Activated CD4-positive, alpha-beta memory T cell treated with anti-CD3 and anti-CD28 coated beads, Interleukin-2, amount 10 ng/mL, durations not matched to agents 7 days and 5 days (primary cell): Measurements from ENCODE around the gene PON2. TPM values are rescaled to one million over a fixed set of nuclear protein-coding genes. Genes with fewer than 3 reads are reported as not detected.

ENCODE experiments used
- CTCF ChIA-PET: fragments of 350-600 bp; sonication (Branson Sonifier 250); formaldehyde crosslinking; loops from one replicate; lab custom pipeline; 2021; ENCODE audit warnings: antibody characterized with exemption, inconsistent platforms; lab: Charles Lee
- POLR2A ChIA-PET: fragments of 350-600 bp; sonication (Branson Sonifier 250); formaldehyde crosslinking; loops from one replicate; lab custom pipeline; 2021; ENCODE audit warnings: antibody characterized with exemption; lab: Charles Lee
- DNase-seq: peaks from one replicate; pipeline ENCODE4 v3.0.0-alpha.2; 2020
- H3K27ac Mint-ChIP-seq: one replicate; pipeline ENCODE4 v1.8.0; 2021; ENCODE audit warnings: mild to moderate bottlenecking, mixed read lengths
- H3K27me3 Mint-ChIP-seq: one replicate; pipeline ENCODE4 v1.8.0; 2021; ENCODE audit warnings: mixed read lengths
- H3K36me3 Mint-ChIP-seq: one replicate; pipeline ENCODE4 v1.8.0; 2021; ENCODE audit warnings: low read depth, mixed read lengths
- H3K4me1 Mint-ChIP-seq: one replicate; pipeline ENCODE4 v1.8.0; 2021; ENCODE audit warnings: mixed read lengths
- H3K4me3 Mint-ChIP-seq: one replicate; pipeline ENCODE4 v1.8.0; 2021; ENCODE audit warnings: mild to moderate bottlenecking, mixed read lengths
- H3K9me3 Mint-ChIP-seq: one replicate; pipeline ENCODE4 v1.8.0; 2021; ENCODE audit warnings: mixed read lengths
- total RNA-seq, 2 experiments: library from RNA; stranded (reverse); gene quantifications; one replicate each; pipeline ENCODE4 v1.2.3, GENCODE V29; 2021

PON2 gene
- total RNA-seq, 2 experiments from 2014 or later, result 3.5 to 4.3 TPM

- ChIA-PET CTCF (interaction anchor here (1.3 kb wide), 1 partner anchor 43 kb away, joined by 4 read pairs; no protein-coding TSS in a partner anchor), POLR2A (no interaction called here)
- Mint-ChIP-seq H3K27me3 (peaks cover 9% of the 10 kb centered on the region), H3K27ac (no peak overlapping the region), H3K4me3 (peak overlapping the region; percentile 48), H3K36me3 (no peaks in the 10 kb centered on the region), H3K4me1 (peaks cover 10% of the 10 kb centered on the region), H3K9me3 (no peaks in the 10 kb centered on the region)
- no peak for DNase-seq
Observed at GRCh38 chr7:95433952-95434556, 774 bp downstream of the PON2 start.

GRCh38 chr7:95433129-95433528 lies 1.7 kb downstream of the PON2 start:
- no peaks in the 10 kb centered on the region for H3K36me3 Mint-ChIP-seq
- CTCF ChIA-PET, result interaction anchor here (0.6 kb wide), 1 partner anchor 284 kb away, joined by 3 read pairs; no protein-coding TSS in a partner anchor

GRCh38 chr7:95432606-95433005 lies 2.2 kb downstream of the PON2 start:
- no peak overlapping the region for H3K4me3 Mint-ChIP-seq
- no peaks in the 10 kb centered on the region for H3K9me3 Mint-ChIP-seq
- H3K36me3 Mint-ChIP-seq, result no peaks in the 10 kb centered on the region
- H3K27ac Mint-ChIP-seq, result no peak overlapping the region
- peaks cover 6% of the 10 kb centered on the region for H3K27me3 Mint-ChIP-seq
- no peak for DNase-seq
- CTCF ChIA-PET, result no interaction called here
- POLR2A ChIA-PET, result no interaction called here
- peaks cover 10% of the 10 kb centered on the region for H3K4me1 Mint-ChIP-seq

More at GRCh38 chr7:95433129-95433528, 1.7 kb downstream of the PON2 start:
- Mint-ChIP-seq H3K4me1 (peaks cover 10% of the 10 kb centered on the region), H3K27ac (no peak overlapping the region), H3K4me3 (no peak overlapping the region), H3K27me3 (peaks cover 8% of the 10 kb centered on the region), H3K9me3 (no peaks in the 10 kb centered on the region)
- DNase-seq, result no peak
- POLR2A ChIA-PET, result no interaction called here

GRCh38 chr7:95430864-95431263 lies 4.0 kb downstream of the PON2 start:
- no peak for DNase-seq
- H3K4me3 Mint-ChIP-seq, result no peak overlapping the region
- H3K9me3 Mint-ChIP-seq, result no peaks in the 10 kb centered on the region
- H3K27me3 Mint-ChIP-seq, result peaks cover 3% of the 10 kb centered on the region
- peaks cover 10% of the 10 kb centered on the region for H3K4me1 Mint-ChIP-seq
- no peaks in the 10 kb centered on the region for H3K36me3 Mint-ChIP-seq
- H3K27ac Mint-ChIP-seq, result no peak overlapping the region
- ChIA-PET POLR2A (no interaction called here), CTCF (no interaction called here)

GRCh38 chr7:95429241-95429990 lies 5.4 kb downstream of the PON2 start:
- Mint-ChIP-seq H3K36me3 (no peaks in the 10 kb centered on the region), H3K27ac (no peak overlapping the region), H3K9me3 (no peaks in the 10 kb centered on the region), H3K4me1 (peaks cover 3% of the 10 kb centered on the region), H3K27me3 (no peaks in the 10 kb centered on the region), H3K4me3 (no peak overlapping the region)
- CTCF ChIA-PET, result interaction anchor here (0.9 kb wide), 1 partner anchor 34 kb away, joined by 4 read pairs; no protein-coding TSS in a partner anchor
- POLR2A ChIA-PET, result no interaction called here
- no peak for DNase-seq

GRCh38 chr7:95427914-95428516 lies 6.8 kb downstream of the PON2 start:
- H3K36me3 Mint-ChIP-seq, result no peaks in the 10 kb centered on the region
- DNase-seq, result no peak
- CTCF ChIA-PET, result no interaction called here
- no peaks in the 10 kb centered on the region for H3K4me1 Mint-ChIP-seq
- no peaks in the 10 kb centered on the region for H3K27me3 Mint-ChIP-seq
- H3K4me3 Mint-ChIP-seq, result no peak overlapping the region
- POLR2A ChIA-PET, result no interaction called here
- H3K27ac Mint-ChIP-seq, result no peak overlapping the region
- H3K9me3 Mint-ChIP-seq, result no peaks in the 10 kb centered on the region

GRCh38 chr7:95427166-95427565 lies 7.7 kb downstream of the PON2 start:
- Mint-ChIP-seq H3K4me3 (no peak overlapping the region), H3K36me3 (no peaks in the 10 kb centered on the region)

GRCh38 chr7:95425694-95426093 lies 9.1 kb downstream of the PON2 start:
- POLR2A ChIA-PET, result no interaction called here
- H3K4me3 Mint-ChIP-seq, result no peak overlapping the region

More at GRCh38 chr7:95427166-95427565, 7.7 kb downstream of the PON2 start:
- Mint-ChIP-seq H3K27me3 (no peaks in the 10 kb centered on the region), H3K4me1 (no peaks in the 10 kb centered on the region), H3K27ac (no peak overlapping the region), H3K9me3 (no peaks in the 10 kb centered on the region)
- DNase-seq, result no peak
- POLR2A ChIA-PET, result no interaction called here
- CTCF ChIA-PET, result no interaction called here

GRCh38 chr7:95424716-95425115 lies 10.1 kb downstream of the PON2 start:
- no peaks in the 10 kb centered on the region for H3K36me3 Mint-ChIP-seq
- H3K9me3 Mint-ChIP-seq, result no peaks in the 10 kb centered on the region
- H3K27me3 Mint-ChIP-seq, result no peaks in the 10 kb centered on the region
- POLR2A ChIA-PET, result no interaction called here
- H3K4me3 Mint-ChIP-seq, result no peak overlapping the region
- CTCF ChIA-PET, result no interaction called here
- no peak for DNase-seq
- H3K4me1 Mint-ChIP-seq, result no peaks in the 10 kb centered on the region
- H3K27ac Mint-ChIP-seq, result no peak overlapping the region

More at GRCh38 chr7:95425694-95426093, 9.1 kb downstream of the PON2 start:
- Mint-ChIP-seq H3K36me3 (no peaks in the 10 kb centered on the region), H3K9me3 (no peaks in the 10 kb centered on the region), H3K27ac (no peak overlapping the region), H3K4me1 (no peaks in the 10 kb centered on the region), H3K27me3 (no peaks in the 10 kb centered on the region)
- CTCF ChIA-PET, result no interaction called here
- no peak for DNase-seq

GRCh38 chr7:95421847-95422444 lies 12.9 kb downstream of the PON2 start:
- ChIA-PET POLR2A (no interaction called here), CTCF (no interaction called here)
- Mint-ChIP-seq H3K4me1 (no peaks in the 10 kb centered on the region), H3K27me3 (no peaks in the 10 kb centered on the region), H3K4me3 (no peak overlapping the region), H3K36me3 (no peaks in the 10 kb centered on the region), H3K27ac (no peak overlapping the region), H3K9me3 (no peaks in the 10 kb centered on the region)
- DNase-seq, result no peak

GRCh38 chr7:95421000-95421846 lies 13.6 kb downstream of the PON2 start:
- POLR2A ChIA-PET, result no interaction called here
- Mint-ChIP-seq H3K27ac (no peak overlapping the region), H3K4me3 (no peak overlapping the region), H3K4me1 (no peaks in the 10 kb centered on the region), H3K36me3 (no peaks in the 10 kb centered on the region), H3K27me3 (no peaks in the 10 kb centered on the region), H3K9me3 (no peaks in the 10 kb centered on the region)
- no peak for DNase-seq
- CTCF ChIA-PET, result no interaction called here

GRCh38 chr7:95412075-95412474 lies 22.8 kb downstream of the PON2 start:
- ChIA-PET POLR2A (no interaction called here), CTCF (interaction anchor here (1.2 kb wide), 1 partner anchor 16 kb away, joined by 3 read pairs; the partner anchor contains the start of gene PON3)
- H3K9me3 Mint-ChIP-seq, result no peaks in the 10 kb centered on the region

More at GRCh38 chr7:95412075-95412474, 22.8 kb downstream of the PON2 start:
- peaks cover 3% of the 10 kb centered on the region for H3K36me3 Mint-ChIP-seq
- no peak overlapping the region for H3K4me3 Mint-ChIP-seq
- H3K27me3 Mint-ChIP-seq, result no peaks in the 10 kb centered on the region
- DNase-seq, result no peak
- no peaks in the 10 kb centered on the region for H3K4me1 Mint-ChIP-seq
- H3K27ac Mint-ChIP-seq, result no peak overlapping the region
